Neural crest cell (in vitro differentiated cells): ENCODE data around the gene ACTRT2. TPM values are rescaled to one million over a fixed set of nuclear protein-coding genes. Genes with fewer than 3 reads are reported as not detected.

ENCODE experiments used
- DNase-seq: peaks from one replicate; pipeline ENCODE4 v3.0.0; 2021; ENCODE audit warnings: low read depth, mixed read lengths, low spot score
- H3K27ac Mint-ChIP-seq: one replicate; pipeline ENCODE4 v1.8.0; 2021; ENCODE audit warnings: mild to moderate bottlenecking, mixed read lengths; ENCODE audit not compliant: unreplicated experiment
- H3K27me3 Mint-ChIP-seq: 2 replicates; pipeline ENCODE4 v1.8.0; 2021; ENCODE audit warnings: low read depth, mild to moderate bottlenecking, mixed read lengths
- H3K36me3 Mint-ChIP-seq: 2 replicates; pipeline ENCODE4 v1.8.0; 2021; ENCODE audit warnings: low read depth, mild to moderate bottlenecking, mixed read lengths
- H3K4me1 Mint-ChIP-seq: 2 replicates; pipeline ENCODE4 v1.8.0; 2021; ENCODE audit warnings: mixed read lengths
- H3K4me3 Mint-ChIP-seq: one replicate; pipeline ENCODE4 v1.8.0; 2021; ENCODE audit warnings: mild to moderate bottlenecking, mixed read lengths
- H3K9me3 Mint-ChIP-seq: 2 replicates; pipeline ENCODE4 v1.8.0; 2021; ENCODE audit warnings: mixed read lengths
- CTCF ChIP-seq: fragments of 200-600 bp; sonication (generic); conservative IDR thresholded peaks from 2 replicates; pipeline ENCODE4 v1.5.0; 2021; ENCODE audit warnings: antibody characterized with exemption, mild to moderate bottlenecking
- total RNA-seq: library from RNA; stranded (reverse); gene quantifications from 2 replicates; pipeline ENCODE4 v1.2.1, GENCODE V29; 2021

ACTRT2 gene
- total RNA-seq, 1 donor from 2014 or later: not detected

- no peak for TF ChIP-seq CTCF
- peaks cover 17% of the 10 kb centered on the region for H3K27me3 Mint-ChIP-seq
- H3K4me1 Mint-ChIP-seq: no peaks in the 10 kb centered on the region
- H3K4me3 Mint-ChIP-seq: no peak overlapping the region
- no peak overlapping the region for H3K27ac Mint-ChIP-seq
- DNase-seq: no peak
- H3K9me3 Mint-ChIP-seq: no peaks in the 10 kb centered on the region
- no peaks in the 10 kb centered on the region for H3K36me3 Mint-ChIP-seq
These were observed 10.3 kb downstream of the ACTRT2 start for GRCh38 chr1:3031401-3032221.

- Mint-ChIP-seq H3K4me3 (no peak overlapping the region), H3K36me3 (no peaks in the 10 kb centered on the region), H3K27ac (no peak overlapping the region), H3K9me3 (no peaks in the 10 kb centered on the region), H3K4me1 (no peaks in the 10 kb centered on the region), H3K27me3 (peaks cover 17% of the 10 kb centered on the region)
- no peak for TF ChIP-seq CTCF
- no peak for DNase-seq
These were observed 11.2 kb downstream of the ACTRT2 start for GRCh38 chr1:3032371-3033039.

DNA sequence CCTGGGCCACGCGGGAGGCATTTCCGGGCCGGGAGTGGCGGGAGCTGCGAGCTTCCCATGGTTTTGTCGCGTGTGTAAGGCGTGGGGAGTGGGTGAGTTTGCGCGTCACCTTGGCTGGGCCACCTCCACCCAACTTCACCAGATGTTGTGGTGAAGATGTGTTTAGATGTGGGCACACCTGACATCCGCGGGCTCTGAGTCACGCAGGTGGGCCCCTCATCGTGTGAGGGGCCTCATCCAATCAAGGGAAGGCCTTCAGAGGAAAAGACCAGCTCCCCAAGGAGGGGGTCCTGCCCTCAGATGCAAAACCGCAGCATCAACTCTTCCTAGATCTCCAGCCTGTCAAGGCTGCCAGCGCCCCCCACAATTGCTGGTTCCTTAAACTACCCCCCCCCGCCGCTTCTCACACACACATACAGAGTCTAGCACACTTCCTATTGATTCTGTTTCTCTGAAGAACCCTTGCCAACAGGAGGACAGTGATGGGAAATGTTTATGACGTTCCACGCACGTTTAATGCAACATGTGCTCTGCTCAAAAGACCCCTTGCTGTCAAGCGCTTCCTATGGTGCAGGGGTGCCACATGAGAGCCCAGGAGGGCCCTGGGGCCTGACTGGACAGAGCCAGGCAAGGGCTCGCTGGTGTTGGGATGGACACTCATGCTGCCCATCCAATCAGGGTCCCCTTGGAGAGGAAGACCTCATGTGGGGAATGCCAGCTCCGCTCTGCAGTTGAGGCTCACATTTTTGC is 11.9 kb downstream of the ACTRT2 start:
- H3K4me1 Mint-ChIP-seq: no peaks in the 10 kb centered on the region
- no peak for DNase-seq
- H3K27me3 Mint-ChIP-seq: peaks cover 17% of the 10 kb centered on the region
- TF ChIP-seq CTCF: no peak
- H3K4me3 Mint-ChIP-seq: no peak overlapping the region
- no peaks in the 10 kb centered on the region for H3K36me3 Mint-ChIP-seq
- no peaks in the 10 kb centered on the region for H3K9me3 Mint-ChIP-seq
- no peak overlapping the region for H3K27ac Mint-ChIP-seq

DNA sequence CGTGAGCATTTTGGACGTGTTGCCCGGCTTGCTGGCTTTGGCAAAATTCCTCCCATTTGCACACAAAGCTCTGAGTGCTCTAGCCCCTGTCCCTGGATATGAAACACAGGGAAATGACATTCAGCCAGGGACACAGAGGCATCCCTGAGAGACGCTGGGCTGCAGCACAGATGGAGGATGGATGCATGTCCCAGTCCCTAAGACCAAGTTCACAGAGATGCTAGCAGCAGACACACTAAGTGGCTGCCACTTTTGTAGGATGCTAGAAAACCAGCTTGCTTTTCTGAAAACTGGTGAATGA is 12.5 kb downstream of the ACTRT2 start:
- no peak overlapping the region for H3K4me3 Mint-ChIP-seq
- no peaks in the 10 kb centered on the region for H3K36me3 Mint-ChIP-seq
- no peak for DNase-seq
- peaks cover 17% of the 10 kb centered on the region for H3K27me3 Mint-ChIP-seq
- no peak for TF ChIP-seq CTCF
- no peak overlapping the region for H3K27ac Mint-ChIP-seq
- no peaks in the 10 kb centered on the region for H3K4me1 Mint-ChIP-seq
- no peaks in the 10 kb centered on the region for H3K9me3 Mint-ChIP-seq

DNA sequence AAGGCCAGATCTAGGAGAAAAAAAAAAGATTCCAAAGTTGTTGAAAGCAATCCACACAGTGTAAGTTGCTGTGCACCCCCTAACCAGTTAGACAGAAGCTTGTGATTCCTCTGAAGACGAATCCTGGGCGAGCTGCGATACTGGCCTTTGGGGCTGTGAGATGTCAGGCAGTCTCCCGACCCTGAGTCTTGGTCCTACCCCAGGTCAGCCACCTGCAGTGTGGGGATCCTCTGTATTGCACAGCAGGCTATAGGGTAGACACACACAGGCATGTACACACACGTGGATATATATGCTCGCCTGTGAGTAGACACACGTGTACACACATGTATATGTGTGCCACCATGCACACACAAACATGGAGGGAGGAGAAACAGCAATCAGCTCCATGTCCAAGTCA is 12.9 kb downstream of the ACTRT2 start:
- no peak overlapping the region for H3K4me3 Mint-ChIP-seq
- no peaks in the 10 kb centered on the region for H3K9me3 Mint-ChIP-seq
- TF ChIP-seq CTCF: no peak
- H3K4me1 Mint-ChIP-seq: no peaks in the 10 kb centered on the region
- DNase-seq: no peak
- H3K27ac Mint-ChIP-seq: no peak overlapping the region
- peaks cover 17% of the 10 kb centered on the region for H3K27me3 Mint-ChIP-seq
- no peaks in the 10 kb centered on the region for H3K36me3 Mint-ChIP-seq
